ENCODE data around the gene SCART1. TPM values are rescaled to one million over a fixed set of nuclear protein-coding genes. Genes with fewer than 3 reads are reported as not detected.
"Not testable (repeated sequence)": the region's sequence is repeated elsewhere in the genome, so short reads cannot be mapped to it uniquely, and the experiment has no call there.

SCART1 gene
- total RNA-seq, 1 donor from 2014 or later: 1.0 TPM

DNA sequence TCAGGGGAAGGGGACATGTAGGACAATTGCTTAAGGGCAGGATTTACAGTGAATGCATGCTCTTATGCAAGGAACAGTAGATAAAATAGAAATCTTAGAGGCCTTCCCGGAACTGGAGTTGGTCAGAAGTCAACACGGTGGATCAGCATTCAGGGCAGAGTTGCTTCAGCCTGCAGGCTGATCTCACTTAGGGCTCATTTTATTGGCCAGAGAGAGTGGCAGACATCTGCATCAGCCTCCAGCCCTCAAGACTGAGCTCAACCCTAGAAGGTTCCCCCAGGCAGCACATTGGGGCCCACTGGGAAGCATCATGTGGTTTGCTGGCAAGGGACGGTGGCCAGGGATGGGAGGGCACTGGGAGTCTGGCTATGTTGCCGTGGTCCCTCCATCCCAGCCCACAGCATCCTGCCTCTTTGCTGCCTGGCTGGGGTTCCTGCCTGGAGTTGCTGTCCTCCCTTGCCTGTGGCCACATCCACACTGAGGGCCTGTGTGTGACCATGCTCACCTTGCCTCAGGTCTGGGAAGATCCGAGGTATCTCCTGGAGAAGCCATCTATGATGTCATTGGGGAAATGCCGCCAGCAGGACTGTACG lies 13.0 kb downstream of the SCART1 start:
- peak; percentile 70 for DNase-seq (ENCODE audit: low spot score)
- intact Hi-C loops (cut with DNase I): no loop called here

DNA sequence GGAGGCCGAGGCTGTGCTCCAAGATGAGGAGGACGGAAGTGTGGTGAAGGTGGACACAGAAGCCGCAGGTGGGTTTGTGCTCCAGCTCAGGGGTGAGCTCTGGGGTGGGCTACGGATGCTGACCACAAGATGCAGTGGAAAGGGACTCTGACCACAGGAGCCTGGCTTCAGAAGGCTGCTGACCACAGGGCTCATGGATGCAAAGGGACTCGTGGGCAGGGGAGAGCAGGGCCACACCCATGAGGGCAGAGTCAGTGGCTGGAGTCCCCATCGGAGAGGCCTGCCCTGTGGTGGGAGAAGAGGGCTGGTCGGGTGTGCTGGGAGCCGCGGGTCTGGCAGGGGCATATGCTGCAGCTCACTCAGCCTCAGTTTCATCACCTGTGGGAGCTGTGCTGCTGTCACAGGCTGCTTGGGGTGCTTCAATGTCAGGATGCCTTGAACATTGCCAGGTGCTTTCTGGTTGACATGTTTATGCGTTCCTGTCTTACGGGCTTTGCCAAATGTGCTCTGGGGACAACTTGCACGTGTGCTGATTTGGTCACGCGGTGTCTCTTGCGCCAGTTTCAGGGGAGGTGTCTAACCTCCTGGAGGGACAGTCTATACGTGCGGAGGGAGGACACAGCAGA lies 13.7 kb downstream of the SCART1 start:
- DNase-seq (ENCODE audit: low spot score): peak; percentile 76

DNA sequence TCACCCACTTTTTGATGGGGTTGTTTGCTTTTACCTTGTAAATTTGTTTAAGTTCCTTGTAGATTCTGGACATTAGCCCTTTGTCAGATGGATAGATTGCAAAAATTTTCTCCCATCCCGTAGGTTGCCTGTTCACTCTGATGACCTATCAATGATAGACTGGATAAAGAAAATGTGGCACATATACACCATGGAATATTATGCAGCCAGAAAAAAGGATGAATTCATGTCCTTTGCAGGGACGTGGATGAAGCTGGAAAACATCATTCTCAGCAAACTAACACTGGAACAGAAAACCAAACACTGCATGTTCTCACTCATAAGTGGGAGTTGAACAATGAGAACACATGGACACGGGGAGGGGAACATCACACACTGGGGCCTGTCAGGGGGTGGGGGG lies 15.5 kb downstream of the SCART1 start:
- intact Hi-C loops (cut with DNase I); DNase-seq (ENCODE audit: low spot score): not testable (repeated sequence)

More for the DNA sequence above, 13.7 kb downstream of the SCART1 start:
- intact Hi-C loops (cut with DNase I): no loop called here

DNA sequence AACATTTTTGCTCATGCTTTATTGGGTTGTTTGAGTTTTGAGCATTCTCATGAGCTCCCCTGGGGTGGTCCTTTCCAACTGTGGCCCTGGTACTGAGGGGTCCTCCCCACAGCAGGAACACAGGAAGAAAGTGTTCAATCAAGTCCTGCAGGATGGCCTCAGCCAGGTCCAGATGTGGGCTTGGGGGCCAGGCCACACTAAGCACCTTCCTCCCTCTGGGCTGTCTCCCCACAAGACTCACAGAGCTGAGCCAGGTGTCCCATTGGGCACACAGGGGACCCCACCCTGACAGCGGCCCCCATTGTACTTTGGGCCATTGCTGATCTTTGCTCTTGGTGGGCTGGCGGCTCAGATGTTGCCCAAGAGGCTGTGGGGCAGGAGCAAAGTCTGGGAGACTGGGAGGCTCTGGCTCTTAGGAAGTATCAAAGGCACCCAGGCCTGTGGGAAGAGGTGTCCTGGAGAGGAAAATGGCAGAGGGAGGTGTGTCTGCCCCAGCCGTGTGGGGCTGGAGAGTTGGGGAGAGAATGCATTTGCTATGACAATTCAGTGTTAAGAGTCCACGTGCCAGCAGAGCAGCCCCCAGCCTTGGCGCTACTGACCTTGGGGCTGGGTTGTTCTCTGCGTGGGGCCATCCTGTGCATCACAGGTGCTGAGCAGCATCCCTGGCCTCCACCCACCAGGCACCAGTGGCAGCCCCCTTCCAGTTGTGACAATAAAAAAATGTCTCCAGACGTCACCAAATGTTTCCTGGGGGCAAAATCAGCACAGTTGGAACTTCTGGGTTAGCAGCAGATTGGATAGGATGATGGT lies 17.8 kb downstream of the SCART1 start:
- peak; percentile 63 for DNase-seq (ENCODE audit: low spot score)
- intact Hi-C loops (cut with DNase I): no loop called here

DNA sequence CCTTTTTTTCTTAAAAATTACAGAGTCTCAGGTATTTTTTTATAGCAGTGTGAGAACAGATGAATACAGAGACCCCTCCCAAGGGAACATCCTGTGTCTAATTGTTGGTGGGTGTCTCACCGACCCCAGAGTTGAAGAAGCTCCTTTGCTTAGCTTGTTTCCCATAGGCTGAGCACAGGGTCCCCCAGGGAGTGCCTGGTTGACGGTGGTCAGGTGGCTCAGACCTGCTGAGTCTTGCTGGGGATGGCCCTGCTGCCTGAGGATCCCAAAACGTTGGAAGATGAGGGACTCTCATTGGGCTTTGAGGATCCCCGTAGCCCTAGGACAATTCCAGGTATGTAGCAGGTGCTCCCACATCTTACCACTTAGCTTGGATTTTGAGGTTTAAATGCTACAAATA lies 19.5 kb downstream of the SCART1 start:
- intact Hi-C loops (cut with DNase I): no loop called here

DNA sequence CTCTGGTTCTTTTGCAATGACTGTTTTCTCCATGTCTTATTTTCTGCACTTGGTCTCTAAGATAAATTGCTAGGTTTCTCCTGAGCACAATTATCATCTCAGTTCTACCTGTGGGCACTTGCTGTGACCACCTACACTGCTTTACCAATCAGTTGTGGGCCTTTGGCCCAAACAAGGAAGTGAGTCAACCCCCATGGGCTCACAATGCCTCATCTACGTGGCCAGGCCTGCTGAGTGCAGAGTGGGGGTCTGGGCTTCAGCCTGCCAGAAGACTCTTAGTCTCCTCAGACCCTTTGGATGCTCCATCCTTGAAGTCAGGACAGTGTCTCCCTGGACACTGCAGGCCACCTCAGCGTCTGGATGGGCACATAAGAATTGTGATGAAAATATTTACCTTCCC lies 20.3 kb downstream of the SCART1 start:
- intact Hi-C loops (cut with DNase I): no loop called here

More for the DNA sequence above, 19.5 kb downstream of the SCART1 start:
- peak; percentile 72 for DNase-seq (ENCODE audit: low spot score)

DNA sequence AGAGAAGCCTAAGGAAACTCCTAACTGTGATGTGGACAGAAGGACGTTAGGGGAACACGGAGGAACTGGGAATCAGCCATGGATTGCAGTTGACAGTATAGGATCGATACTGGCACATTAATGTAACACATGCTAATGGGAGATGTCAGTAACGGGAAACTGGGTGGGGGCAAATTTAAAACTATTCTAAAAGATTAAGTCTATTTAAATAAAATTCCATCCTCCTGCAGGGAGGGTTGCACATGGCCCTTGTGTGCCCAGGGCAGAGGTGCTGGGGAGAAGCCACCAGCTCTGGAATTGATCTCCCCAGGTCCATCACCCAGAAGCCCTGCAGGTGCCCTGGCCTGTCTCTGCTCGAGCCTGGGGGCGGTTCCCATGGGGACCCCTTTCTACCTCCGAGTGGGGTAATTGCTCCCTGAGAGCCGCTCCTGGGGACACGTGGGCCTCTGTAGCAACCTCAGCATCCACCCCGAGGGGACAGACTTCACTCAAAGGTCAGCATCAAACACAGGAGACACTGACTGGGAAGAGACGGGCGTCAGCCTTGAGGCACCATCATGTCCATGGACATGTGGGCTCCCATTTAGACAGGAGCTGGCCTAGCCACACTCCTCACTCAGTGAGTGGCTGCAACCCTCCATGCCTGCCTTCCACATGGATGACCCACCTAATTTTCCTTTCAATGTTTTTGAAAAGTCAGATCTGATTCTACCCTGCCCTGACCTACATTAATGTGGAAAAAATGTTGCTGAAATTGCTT lies 21.1 kb downstream of the SCART1 start:
- intact Hi-C loops (cut with DNase I): no loop called here
- peak; percentile 75 for DNase-seq (ENCODE audit: low spot score)

More for the DNA sequence above, 20.3 kb downstream of the SCART1 start:
- no peak for DNase-seq (ENCODE audit: low spot score)

DNA sequence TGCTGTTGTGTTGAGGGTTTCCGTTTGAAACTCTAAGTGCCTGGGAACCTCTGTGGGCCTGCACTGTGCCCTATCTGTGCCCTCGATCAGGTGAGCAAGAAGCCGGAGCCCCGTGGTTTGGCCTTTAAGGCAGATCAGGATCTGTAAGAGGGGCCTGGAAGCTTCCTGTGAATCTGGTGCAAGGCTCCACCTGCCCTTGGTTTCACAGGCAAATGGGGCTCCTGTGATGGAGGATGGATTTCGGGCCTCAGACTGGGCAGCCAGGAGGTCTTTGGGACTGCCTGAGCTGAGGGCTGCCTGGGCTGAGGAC lies 21.6 kb downstream of the SCART1 start:
- no peak for DNase-seq (ENCODE audit: low spot score)
- intact Hi-C loops (cut with DNase I): no loop called here

DNA sequence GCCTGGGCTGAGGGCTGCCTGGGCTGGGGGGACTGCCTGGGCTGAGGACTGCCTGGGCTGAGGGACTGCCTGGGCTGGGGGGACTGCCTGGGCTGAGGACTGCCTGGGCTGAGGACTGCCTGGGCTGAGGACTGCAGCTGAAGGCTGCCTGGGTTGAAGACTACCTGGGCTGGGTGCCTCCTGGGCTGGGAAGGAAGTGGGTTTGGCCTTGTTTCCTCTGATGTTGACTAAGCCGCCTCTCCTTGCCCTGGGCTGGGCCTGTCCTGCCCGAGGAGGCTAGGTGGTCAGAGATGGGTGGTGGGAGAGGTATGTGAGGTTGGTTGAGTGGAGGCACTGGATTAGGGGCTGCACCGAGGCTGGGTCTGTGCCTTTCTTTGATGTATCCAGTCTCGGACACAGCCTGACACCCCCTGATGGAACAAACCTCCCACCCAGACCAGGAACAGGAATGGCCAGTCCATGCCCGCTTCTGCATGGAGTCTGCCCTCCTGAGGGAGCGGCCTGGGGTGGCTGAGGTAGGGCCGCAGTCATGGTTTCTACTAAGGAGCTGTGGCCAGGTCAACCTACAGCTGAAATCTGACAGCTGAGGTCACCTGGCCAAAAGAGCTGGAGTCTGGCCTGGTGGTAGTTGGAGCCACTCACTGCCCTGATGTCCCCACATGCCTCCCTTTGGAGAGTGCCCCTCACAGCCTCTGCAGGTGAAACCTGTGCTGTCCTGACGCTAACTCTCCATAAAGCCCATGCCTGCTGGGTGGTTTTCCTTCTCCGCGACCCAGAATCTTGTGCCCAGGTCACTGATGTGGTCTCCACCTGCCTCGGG lies 22.3 kb downstream of the SCART1 start:
- intact Hi-C loops (cut with DNase I): no loop called here
- peak; percentile 62 for DNase-seq (ENCODE audit: low spot score)

DNA sequence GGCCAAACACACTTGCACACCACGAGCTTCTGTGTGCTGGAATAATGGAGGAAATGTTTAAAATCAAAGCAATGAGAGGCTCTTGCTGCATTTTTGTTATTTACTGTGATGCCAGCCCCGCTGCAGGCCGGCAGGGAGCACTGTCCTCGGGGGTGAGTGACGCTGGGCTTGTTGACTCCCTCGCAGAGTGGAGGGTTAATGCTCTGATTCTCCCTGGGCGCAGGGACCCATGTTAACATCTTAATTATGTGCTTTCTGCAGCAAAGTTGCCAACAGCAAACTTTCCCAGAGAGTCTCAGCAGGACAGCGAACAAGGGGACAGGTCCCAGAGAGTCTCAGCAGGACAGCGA lies 22.9 kb downstream of the SCART1 start:
- intact Hi-C loops (cut with DNase I): no loop called here
- DNase-seq (ENCODE audit: low spot score): no peak

DNA sequence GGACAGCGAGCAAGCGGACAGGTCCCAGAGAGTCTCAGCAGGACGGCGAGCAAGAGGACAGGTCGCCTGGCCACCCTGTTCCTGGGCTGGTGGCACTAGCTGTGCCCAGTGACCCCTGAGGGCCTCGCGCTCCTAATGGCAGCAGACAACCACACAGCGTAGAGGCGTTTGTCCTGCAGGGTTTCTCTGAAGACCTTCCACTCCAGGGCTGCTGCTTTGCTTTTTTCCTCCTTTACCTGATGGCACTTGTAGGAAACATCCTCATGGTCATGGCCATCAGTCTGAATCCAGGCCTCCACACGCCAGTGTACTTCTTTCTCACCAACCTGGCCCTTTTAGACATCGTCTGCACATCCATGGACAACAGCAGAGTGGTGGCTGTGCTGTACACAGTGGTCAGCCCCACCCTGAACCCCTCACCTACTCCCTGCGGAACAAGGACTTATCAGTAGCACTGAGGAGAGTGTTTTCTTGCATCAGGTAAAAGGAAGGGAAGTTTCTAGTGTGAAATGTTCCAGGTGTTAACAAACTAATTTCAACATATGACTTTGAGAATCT lies 27.4 kb downstream of the SCART1 start:
- DNase-seq (ENCODE audit: low spot score): peak; percentile 67
- intact Hi-C loops (cut with DNase I): no loop called here

DNA sequence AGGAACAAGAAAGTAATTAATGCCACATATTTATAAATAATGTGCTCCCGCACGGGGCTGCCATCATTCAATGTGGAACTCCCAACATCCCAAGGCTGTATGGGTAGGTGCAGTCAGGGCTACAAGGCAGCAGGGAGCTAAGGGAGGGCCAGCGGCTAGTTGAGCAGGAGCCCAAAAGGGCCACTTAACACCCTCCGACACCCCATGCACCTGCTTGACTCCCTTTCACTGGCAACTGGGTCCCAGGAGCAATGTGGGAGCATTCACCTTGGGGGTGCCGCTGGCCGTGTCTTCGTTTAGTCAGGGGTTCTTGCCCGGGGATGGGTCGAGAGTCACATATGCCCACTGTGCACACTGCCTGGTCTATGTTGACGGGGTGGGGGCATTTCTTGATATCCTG lies 27.9 kb downstream of the SCART1 start:
- peak; percentile 64 for DNase-seq (ENCODE audit: low spot score)
- intact Hi-C loops (cut with DNase I): no loop called here

DNA sequence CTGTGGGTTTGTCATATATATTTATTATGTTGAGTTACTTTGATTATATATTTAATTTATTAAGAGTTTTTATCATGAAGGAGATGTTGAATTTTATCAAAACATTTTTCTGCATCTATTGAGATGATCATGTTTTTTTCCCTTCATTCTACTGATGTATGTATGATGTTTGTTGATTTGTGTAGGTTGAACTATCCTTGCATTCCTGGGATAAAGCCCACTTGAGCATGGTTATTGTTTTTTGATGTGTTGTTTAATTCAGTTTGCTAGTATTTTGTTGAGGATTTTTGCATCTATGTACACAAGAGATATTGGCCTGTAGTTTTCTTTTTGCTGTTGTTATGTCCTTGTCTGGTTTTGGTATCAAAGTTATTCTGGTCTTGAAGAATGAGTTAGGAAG lies 31.1 kb downstream of the SCART1 start:
- intact Hi-C loops (cut with DNase I): no loop called here
- DNase-seq (ENCODE audit: low spot score): no peak

DNA sequence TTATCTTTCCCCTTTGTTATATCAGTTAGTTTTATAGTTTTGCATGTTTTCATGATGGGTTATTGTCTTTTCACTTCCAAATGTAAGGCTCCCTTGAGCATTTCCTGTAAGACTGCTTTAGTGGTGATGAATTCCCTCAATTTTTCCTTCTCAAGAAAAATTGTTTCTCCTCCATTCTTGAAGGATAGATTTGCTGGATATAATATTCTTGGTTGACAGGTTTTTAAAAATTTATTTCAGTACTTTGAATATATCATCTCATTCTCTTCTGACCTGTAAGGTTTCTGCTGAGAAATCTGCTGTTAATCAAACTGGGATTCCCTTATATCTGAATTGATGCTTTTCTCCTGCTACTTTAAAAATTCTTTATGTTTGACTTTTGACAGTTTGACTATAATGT lies 33.3 kb downstream of the SCART1 start:
- no peak for DNase-seq (ENCODE audit: low spot score)
- intact Hi-C loops (cut with DNase I): no loop called here

DNA sequence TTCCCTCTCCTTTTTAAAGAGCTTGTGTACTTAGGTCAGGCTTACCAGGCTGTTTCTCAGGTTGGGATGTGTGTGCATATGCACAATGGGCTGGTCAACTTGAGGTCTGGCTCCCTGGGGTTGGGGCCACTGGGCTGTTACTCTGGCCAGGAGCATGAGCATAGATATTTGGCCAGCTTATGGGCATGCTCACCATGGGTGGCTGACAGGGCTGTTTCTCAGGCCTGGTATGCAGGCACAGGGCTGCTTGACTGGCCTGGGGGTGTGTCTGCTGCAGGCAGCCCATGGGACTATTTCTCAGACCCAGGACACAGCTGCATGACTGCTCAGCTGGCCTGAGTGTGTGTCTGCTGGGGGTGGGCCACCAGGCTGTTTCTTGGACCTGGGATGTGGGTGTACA lies 34.6 kb downstream of the SCART1 start:
- DNase-seq (ENCODE audit: low spot score): no peak
- intact Hi-C loops (cut with DNase I): no loop called here

DNA sequence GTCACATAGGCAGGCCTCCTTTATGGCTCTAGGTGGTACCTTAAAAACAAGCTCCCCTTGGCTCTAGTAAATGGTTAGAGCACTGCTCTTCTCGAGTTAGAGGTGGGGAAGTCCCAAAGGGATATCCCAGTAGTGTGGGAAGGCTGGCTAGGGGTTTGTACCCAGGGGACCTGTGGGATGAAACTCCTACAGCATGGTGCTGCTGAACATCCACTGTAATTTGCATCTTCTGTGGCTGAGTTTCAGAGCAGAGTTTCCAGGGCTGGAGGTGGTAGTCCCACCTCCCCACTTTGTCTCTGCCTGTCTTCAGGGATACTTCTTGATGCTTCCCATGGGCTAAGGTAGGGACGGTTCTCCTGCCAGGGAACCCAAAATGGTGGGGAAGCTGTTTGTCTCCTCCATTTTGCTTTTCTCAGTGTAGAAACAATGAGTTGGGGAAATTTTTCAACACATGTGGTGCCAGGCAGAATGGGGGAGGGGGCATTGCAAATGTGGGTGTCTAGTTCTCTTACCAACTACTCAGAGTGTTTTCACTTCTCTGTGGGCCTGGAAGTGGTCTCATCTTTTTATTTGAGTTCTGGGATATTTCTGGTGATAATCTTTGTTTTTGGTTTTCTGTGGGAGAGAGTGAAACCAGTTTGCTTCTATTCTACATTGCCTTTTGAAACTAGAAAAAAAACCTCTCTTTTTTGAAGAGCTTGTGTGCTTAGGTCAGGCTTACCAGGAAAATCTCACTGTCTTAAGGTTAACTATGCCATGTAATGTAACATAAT lies 36.3 kb downstream of the SCART1 start:
- intact Hi-C loops (cut with DNase I): no loop called here
- DNase-seq (ENCODE audit: low spot score): peak; percentile 64

DNA sequence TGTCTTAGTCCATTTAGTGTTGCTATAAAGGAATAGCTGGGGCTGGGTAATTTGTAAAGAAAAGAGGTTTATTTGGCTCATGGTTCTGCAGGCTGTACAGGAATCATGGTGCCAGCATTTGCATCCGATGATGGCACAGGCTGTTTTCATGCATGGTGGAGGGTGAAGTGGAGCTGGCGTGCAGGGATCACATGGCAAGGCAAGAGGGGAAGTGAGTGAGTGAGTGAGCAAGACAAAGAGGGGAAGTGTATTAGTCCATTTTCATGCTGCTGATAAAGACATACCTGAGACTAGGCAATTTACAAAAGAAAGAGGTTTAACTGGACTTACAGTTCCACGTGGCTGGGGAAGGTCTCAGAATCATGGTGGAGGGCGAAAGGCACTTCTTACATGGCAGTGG lies 39.8 kb downstream of the SCART1 start:
- intact Hi-C loops (cut with DNase I): not testable (repeated sequence)

DNA sequence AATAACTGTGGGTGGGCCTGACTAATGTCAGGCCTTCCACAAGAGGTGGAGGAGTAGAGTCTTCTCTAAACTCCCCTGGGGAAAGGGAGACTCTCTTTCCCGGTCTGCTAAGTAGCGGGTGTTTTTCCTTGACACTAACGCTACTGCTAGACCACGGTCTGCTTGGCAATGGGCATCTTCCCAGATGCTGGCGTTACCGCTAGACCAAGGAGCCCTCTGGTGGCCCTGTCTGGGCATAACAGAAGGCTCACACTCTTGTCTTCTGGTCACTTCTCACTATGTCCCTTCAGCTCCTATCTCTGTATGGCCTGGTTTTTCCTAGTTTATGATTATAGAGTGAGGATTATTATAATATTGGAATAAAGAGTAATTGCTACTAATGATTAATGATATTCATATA lies 43.6 kb downstream of the SCART1 start:
- intact Hi-C loops (cut with DNase I); DNase-seq (ENCODE audit: low spot score): not testable (repeated sequence)

More for the DNA sequence above, 39.8 kb downstream of the SCART1 start:
- DNase-seq (ENCODE audit: low spot score): not testable (repeated sequence)

All from cardiac septum (tissue), 1 donor.